Activated T-cell treated with anti-CD3 and anti-CD28 coated beads, Interleukin-2, amount 50 U/mL, for 4 hours (primary cell): ENCODE measurements around the gene MOCS3. TPM values are rescaled to one million over a fixed set of nuclear protein-coding genes. Genes with fewer than 3 reads are reported as not detected.

Source experiments
- ATAC-seq, 2 donors: fragments of 200-7000 bp; cut with Tn5 transposase; one replicate each; pipeline ENCODE4 v1.10.0; 2021
- DNase-seq: peaks from one replicate; pipeline ENCODE4 v3.0.0-alpha.2; 2020
- H3K27me3 Mint-ChIP-seq: one replicate; pipeline ENCODE4 v1.8.0; 2021; ENCODE audit warnings: low read depth, mixed read lengths
- H3K36me3 Mint-ChIP-seq: one replicate; pipeline ENCODE4 v1.8.0; 2022; ENCODE audit warnings: mixed read lengths; ENCODE audit not compliant: insufficient read depth
- H3K4me1 Mint-ChIP-seq: one replicate; pipeline ENCODE4 v1.8.0; 2021; ENCODE audit warnings: low read depth, mixed read lengths
- H3K4me3 Mint-ChIP-seq: one replicate; pipeline ENCODE4 v1.8.0; 2021; ENCODE audit warnings: mild to moderate bottlenecking, moderate library complexity, mixed read lengths
- H3K9me3 Mint-ChIP-seq: one replicate; pipeline ENCODE4 v1.8.0; 2021; ENCODE audit warnings: mixed read lengths
- total RNA-seq, 3 donors: library from RNA; stranded (reverse); gene quantifications; one replicate each; pipeline ENCODE4 v1.2.1, GENCODE V29; 2021

MOCS3 gene
- total RNA-seq, 3 donors from 2014 or later = 8.7 to 10.3 (median 10.3) TPM

DNA sequence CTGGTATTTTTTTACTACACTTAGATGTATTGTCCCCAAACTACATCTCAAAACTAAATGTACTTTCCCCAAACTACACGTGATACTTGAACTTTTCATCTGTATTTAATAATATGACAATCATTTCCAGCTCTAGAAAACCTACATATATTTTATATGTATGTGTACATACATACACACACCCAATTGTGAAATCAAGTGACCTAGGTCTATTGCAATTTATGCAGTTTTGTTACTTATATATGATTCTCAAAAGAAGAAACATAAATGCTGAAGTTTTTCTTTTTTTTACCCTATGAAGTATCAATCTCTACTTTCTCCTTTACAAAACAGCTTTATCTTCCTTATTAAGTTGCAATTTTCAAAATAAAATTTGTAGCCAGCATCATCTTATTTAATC, 32.1 kb upstream of the MOCS3 start:
- no peak for ATAC-seq
- peaks cover 68% of the 10 kb centered on the region for H3K4me1 Mint-ChIP-seq
- H3K36me3 Mint-ChIP-seq = peaks cover 32% of the 10 kb centered on the region
- no peaks in the 10 kb centered on the region for H3K9me3 Mint-ChIP-seq
- H3K27me3 Mint-ChIP-seq = no peaks in the 10 kb centered on the region
- DNase-seq = no peak
- H3K4me3 Mint-ChIP-seq = no peak overlapping the region

DNA sequence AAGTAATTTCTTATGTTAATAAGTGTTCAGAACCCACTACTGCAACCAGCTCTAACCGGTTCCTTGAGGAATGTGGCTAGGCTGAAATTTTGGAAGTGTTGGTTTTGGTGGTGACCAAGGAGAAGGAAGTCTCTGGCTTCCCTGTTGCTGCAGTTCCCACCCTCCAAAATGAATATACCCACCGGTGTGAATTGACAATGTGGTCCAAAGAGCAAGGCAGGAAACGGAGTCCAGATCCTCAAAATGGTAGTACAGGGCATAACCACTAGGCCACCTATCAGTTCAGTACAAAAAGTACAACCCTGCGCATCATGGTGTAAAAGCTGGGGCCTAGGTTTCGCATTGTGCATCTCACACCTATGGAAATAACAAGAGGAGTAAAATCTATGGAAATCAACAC, 30.1 kb upstream of the MOCS3 start:
- H3K27me3 Mint-ChIP-seq = no peaks in the 10 kb centered on the region
- H3K9me3 Mint-ChIP-seq = no peaks in the 10 kb centered on the region
- peaks cover 32% of the 10 kb centered on the region for H3K36me3 Mint-ChIP-seq
- H3K4me3 Mint-ChIP-seq = peak overlapping the region; percentile 86
- H3K4me1 Mint-ChIP-seq = peaks cover 64% of the 10 kb centered on the region
- DNase-seq (no peak), ATAC-seq (no peak)

DNA sequence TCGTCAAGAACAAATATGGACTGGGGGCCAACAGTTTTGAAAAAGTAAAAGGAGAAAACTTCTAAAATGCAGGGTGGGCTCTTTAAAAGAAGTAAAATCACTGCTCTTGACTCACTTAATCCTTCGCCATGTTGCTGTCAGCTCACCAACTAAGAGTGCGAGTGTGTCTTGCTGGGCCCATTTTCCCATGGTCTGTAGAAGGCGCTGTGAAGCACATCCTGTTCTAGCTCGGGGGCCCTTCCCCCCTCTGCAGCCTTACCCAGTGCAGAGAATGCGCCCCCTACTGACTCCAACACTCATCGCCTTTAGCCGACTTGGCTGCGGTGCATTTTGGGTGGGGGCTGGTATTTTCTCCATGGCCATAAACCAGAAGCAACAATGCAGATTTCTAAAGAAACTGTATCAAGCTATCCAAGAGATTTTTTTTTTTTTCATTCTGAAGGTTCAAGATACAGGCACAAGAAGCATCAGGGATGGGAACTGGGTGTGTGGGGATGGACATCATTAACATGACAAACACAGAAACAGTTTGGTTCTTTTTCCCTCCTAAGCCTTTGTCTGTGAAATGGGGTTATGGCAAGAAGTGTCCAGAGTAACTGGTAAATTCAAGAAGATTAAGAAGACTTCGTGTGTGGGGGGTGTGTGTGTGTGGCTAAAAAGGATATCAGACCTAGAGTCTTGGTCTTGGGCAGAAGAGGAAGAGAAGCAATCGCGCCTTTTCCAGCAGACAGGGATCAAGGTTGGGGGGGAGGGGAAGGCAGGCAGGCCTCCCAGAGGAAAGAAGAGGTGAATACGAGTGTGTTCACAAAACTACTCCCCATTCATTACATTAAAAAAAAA, 29.1 kb upstream of the MOCS3 start:
- ATAC-seq = peak; percentile 61 to 66
- peak; percentile 88 for DNase-seq
- Mint-ChIP-seq H3K4me1 (peaks cover 57% of the 10 kb centered on the region), H3K9me3 (no peaks in the 10 kb centered on the region), H3K36me3 (peaks cover 30% of the 10 kb centered on the region), H3K27me3 (no peaks in the 10 kb centered on the region), H3K4me3 (peak overlapping the region; percentile 86)

GRCh38 chr20:50930139-50930975, 28.3 kb upstream of the MOCS3 start:
- ATAC-seq (no peak), DNase-seq (peak; percentile 7)
- Mint-ChIP-seq H3K9me3 (no peaks in the 10 kb centered on the region), H3K27me3 (no peaks in the 10 kb centered on the region), H3K4me3 (peak overlapping the region; percentile 86), H3K4me1 (peaks cover 49% of the 10 kb centered on the region), H3K36me3 (peaks cover 31% of the 10 kb centered on the region)

GRCh38 chr20:50930976-50931305, 27.7 kb upstream of the MOCS3 start:
- no peak for DNase-seq
- no peaks in the 10 kb centered on the region for H3K27me3 Mint-ChIP-seq
- H3K36me3 Mint-ChIP-seq = peaks cover 30% of the 10 kb centered on the region
- peak overlapping the region; percentile 86 for H3K4me3 Mint-ChIP-seq
- ATAC-seq = peak; percentile 63 to 66
- no peaks in the 10 kb centered on the region for H3K9me3 Mint-ChIP-seq
- H3K4me1 Mint-ChIP-seq = peaks cover 43% of the 10 kb centered on the region

DNA sequence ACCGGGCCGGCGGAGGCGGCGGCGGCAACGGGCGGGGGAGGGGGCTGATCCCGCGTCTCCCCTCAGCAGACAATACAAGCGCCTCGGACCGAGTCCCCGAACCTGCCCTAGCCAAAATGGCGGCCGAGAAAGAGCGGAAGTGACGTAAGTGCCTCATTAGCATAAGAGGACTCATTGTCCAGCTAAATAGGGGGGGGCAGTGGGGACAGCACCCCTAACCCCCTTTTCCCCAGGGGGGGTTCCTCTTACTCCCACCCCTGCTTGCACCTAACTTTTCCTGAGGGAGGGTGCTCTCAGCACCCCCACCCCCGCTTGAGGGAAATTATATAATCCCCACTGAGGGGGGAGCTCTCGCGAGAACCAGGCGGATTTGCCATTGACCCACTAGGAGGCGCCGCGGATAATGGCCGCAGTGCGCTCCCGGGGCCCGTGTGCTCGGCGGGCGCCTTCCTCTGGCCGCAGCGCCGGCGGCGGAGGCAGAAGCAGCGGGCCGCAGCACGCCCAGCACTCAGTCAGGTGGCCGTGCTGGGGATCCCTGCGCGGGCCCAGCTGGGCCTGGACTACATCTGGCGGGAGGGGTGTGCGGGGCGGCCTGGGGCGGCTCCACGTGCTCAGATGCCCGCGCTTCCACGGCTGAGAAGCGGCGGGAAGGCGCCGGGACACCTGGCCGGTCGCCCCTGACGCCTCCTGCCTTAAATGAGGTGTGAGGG, 27.2 kb upstream of the MOCS3 start, which contains the start of gene ADNP:
TSS of gene ADNP (minus strand) at position 132 of the 710 bp plus-strand sequence. CDS start 27,441 bp downstream, outside the sequence.
- H3K36me3 Mint-ChIP-seq = peaks cover 30% of the 10 kb centered on the region

GRCh38 chr20:50932016-50932485, 26.6 kb upstream of the MOCS3 start:
- no peak for ATAC-seq
- peak overlapping the region; percentile 86 for H3K4me3 Mint-ChIP-seq
- peaks cover 36% of the 10 kb centered on the region for H3K4me1 Mint-ChIP-seq
- H3K27me3 Mint-ChIP-seq = no peaks in the 10 kb centered on the region
- no peaks in the 10 kb centered on the region for H3K9me3 Mint-ChIP-seq
- peaks cover 29% of the 10 kb centered on the region for H3K36me3 Mint-ChIP-seq
- DNase-seq = no peak

More for the DNA sequence above, 27.2 kb upstream of the MOCS3 start, which contains the start of gene ADNP:
- Mint-ChIP-seq H3K4me1 (peaks cover 40% of the 10 kb centered on the region), H3K4me3 (peak within 1 kb of the TSS; percentile 86), H3K27me3 (no peaks in the 10 kb centered on the region), H3K9me3 (no peaks in the 10 kb centered on the region)
- ATAC-seq = peak; percentile 72 to 73
- DNase-seq = peak; percentile 85

DNA sequence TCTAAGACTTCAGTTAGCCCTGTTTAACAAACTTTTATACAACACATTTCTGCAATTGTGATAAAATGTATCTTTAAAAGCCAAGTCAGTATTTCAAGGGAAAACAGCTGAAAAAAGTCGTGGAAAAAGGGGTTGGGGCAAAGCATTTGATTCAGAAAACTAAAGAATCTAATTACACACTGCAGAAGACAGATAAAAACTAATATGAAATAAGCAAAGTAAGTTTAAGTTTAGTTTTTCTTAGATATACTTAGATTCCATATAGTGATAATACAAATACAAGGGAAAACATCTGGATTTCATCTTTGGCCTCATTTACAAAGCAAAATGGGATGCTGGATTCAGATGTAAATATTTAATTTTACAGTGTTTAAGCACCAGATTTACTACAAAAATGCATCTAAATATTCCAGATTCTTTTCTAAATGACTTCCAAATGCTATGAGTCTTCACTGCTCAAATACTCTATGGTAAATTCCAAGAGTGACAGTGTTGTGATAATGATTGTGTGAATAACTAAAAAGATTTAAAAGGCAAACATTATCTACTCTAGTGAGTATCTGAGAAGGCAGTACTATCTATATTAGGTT, 25.8 kb upstream of the MOCS3 start:
- Mint-ChIP-seq H3K4me1 (peaks cover 29% of the 10 kb centered on the region), H3K27me3 (no peaks in the 10 kb centered on the region), H3K36me3 (peaks cover 23% of the 10 kb centered on the region), H3K4me3 (peak overlapping the region; percentile 86), H3K9me3 (no peaks in the 10 kb centered on the region)
- no peak for DNase-seq
- no peak for ATAC-seq

- H3K4me3 Mint-ChIP-seq = no peak overlapping the region
- H3K36me3 Mint-ChIP-seq = peaks cover 20% of the 10 kb centered on the region
- no peaks in the 10 kb centered on the region for H3K9me3 Mint-ChIP-seq
- ATAC-seq (no peak), DNase-seq (no peak)
- H3K4me1 Mint-ChIP-seq = peaks cover 22% of the 10 kb centered on the region
- no peaks in the 10 kb centered on the region for H3K27me3 Mint-ChIP-seq
These were observed 25.0 kb upstream of the MOCS3 start for GRCh38 chr20:50933589-50933988.

GRCh38 chr20:50943069-50943468, 15.5 kb upstream of the MOCS3 start:
- Mint-ChIP-seq H3K9me3 (no peaks in the 10 kb centered on the region), H3K4me3 (no peak overlapping the region), H3K36me3 (peaks cover 23% of the 10 kb centered on the region), H3K4me1 (no peaks in the 10 kb centered on the region), H3K27me3 (no peaks in the 10 kb centered on the region)
- ATAC-seq = no peak
- no peak for DNase-seq

- H3K9me3 Mint-ChIP-seq = no peaks in the 10 kb centered on the region
- peaks cover 1% of the 10 kb centered on the region for H3K4me1 Mint-ChIP-seq
- DNase-seq (no peak), ATAC-seq (no peak)
- peaks cover 43% of the 10 kb centered on the region for H3K36me3 Mint-ChIP-seq
- no peak overlapping the region for H3K4me3 Mint-ChIP-seq
- no peaks in the 10 kb centered on the region for H3K27me3 Mint-ChIP-seq
These were observed 10.4 kb upstream of the MOCS3 start for GRCh38 chr20:50948132-50948785.

DNA sequence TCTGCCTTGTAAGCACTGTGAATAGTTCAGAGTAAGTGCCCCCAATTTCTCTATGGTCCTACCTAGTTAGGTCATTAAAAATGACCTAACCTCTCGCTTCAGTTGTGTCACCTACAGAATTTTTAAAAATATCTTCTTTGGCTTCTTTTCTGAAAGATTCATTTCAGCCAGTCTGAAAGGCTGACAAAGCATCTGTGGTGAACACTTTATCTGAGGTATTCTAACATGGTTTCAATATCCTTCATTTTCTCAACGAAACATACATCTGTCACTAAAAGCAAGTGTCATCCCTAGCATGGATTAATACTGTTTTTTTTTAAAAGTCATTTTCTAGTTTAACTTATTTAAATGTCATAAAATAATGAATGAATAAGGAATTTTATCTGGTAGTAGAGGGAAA, 5.4 kb upstream of the MOCS3 start:
- no peak overlapping the region for H3K4me3 Mint-ChIP-seq
- peaks cover 31% of the 10 kb centered on the region for H3K36me3 Mint-ChIP-seq
- ATAC-seq (no peak), DNase-seq (no peak)
- no peaks in the 10 kb centered on the region for H3K9me3 Mint-ChIP-seq
- no peaks in the 10 kb centered on the region for H3K27me3 Mint-ChIP-seq
- H3K4me1 Mint-ChIP-seq = peaks cover 33% of the 10 kb centered on the region

DNA sequence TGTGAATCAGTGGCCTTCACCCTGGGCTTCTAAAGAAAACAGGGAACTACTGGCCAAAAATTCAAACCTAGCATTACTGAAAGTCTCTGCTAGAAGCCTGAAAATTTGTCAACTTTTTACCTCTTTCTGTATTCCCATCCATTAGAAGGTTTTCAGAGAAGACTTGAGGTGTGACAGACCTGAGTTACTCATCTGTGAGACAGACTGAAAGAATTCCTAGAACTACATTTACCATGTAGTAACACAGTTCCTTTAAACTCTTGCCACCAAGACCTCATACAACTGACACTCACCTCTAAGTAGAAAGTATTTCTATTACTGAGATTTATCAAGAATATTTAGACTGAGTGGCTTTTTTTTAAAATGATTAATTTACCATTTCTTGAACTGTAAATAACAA, 4.8 kb upstream of the MOCS3 start:
- Mint-ChIP-seq H3K9me3 (no peaks in the 10 kb centered on the region), H3K36me3 (peaks cover 30% of the 10 kb centered on the region), H3K4me1 (peaks cover 35% of the 10 kb centered on the region), H3K4me3 (no peak overlapping the region), H3K27me3 (no peaks in the 10 kb centered on the region)
- DNase-seq (no peak), ATAC-seq (no peak)
